ENCODE results near the gene PCDH9. TPM values are rescaled to one million over a fixed set of nuclear protein-coding genes. Genes with fewer than 3 reads are reported as not detected.

PCDH9 gene
- total RNA-seq, 2 donors from 2014 or later, result 0.95 to 1.8 TPM

DNA sequence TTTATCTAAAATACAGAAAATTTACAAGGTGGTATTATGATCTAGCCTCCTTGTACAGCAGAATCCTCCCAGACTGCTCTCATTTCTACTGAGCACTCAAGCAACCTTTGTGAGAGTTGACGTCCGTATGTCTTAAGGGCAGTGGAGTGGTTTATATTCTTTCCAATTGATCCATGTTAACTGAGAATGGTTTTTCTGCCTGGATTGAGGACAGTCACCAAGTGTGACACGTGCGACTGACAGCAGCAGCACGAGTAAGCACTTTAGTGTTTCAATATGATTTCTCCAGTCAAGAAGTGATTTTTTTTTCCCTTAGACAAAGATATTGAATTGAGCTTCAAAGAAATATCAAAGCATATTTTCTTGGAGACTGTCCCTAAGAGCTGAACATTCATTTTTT is 901.7 kb downstream of the PCDH9 start:
- Mint-ChIP-seq H3K4me1 (peaks cover 6% of the 10 kb centered on the region), H3K27ac (no peak overlapping the region), H3K27me3 (ENCODE audit: insufficient read depth) (no peaks in the 10 kb centered on the region), H3K4me3 (no peak overlapping the region), H3K9me3 (no peaks in the 10 kb centered on the region), H3K36me3 (ENCODE audit: low read depth) (no peaks in the 10 kb centered on the region)
- Histone ChIP-seq H3K9ac (ENCODE audit: extremely low read depth, low read length, poor library complexity, severe bottlenecking) (no peak overlapping the region), H3K4me3 (ENCODE audit: low read length) (no peak overlapping the region), H3K27ac (ENCODE audit: low read depth, low read length) (no peak overlapping the region), H3K27me3 (ENCODE audit: control insufficient read depth, insufficient read depth, low read length, poor library complexity, severe bottlenecking) (no peaks in the 10 kb centered on the region), H3K9me3 (ENCODE audit: control insufficient read depth, low read length) (no peaks in the 10 kb centered on the region), H3K4me1 (ENCODE audit: control insufficient read depth, insufficient read depth, low read length) (no peaks in the 10 kb centered on the region), H3K36me3 (ENCODE audit: control insufficient read depth, insufficient read depth, low read length) (no peaks in the 10 kb centered on the region)
- TF ChIP-seq, protein P1, sequence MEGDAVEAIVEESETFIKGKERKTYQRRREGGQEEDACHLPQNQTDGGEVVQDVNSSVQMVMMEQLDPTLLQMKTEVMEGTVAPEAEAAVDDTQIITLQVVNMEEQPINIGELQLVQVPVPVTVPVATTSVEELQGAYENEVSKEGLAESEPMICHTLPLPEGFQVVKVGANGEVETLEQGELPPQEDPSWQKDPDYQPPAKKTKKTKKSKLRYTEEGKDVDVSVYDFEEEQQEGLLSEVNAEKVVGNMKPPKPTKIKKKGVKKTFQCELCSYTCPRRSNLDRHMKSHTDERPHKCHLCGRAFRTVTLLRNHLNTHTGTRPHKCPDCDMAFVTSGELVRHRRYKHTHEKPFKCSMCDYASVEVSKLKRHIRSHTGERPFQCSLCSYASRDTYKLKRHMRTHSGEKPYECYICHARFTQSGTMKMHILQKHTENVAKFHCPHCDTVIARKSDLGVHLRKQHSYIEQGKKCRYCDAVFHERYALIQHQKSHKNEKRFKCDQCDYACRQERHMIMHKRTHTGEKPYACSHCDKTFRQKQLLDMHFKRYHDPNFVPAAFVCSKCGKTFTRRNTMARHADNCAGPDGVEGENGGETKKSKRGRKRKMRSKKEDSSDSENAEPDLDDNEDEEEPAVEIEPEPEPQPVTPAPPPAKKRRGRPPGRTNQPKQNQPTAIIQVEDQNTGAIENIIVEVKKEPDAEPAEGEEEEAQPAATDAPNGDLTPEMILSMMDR (conservative IDR thresholded peaks at IDR 0.05), result no peak
- no peak for DNase-seq
- WGBS, 2 experiments (ENCODE audit: insufficient coverage in 1 of 2, insufficient read length in 1 of 2), result 74 to 77% methylated on average over 5 of the region's 5 CpGs

- no peaks in the 10 kb centered on the region for H3K4me1 Mint-ChIP-seq
Observed at GRCh38 chr13:66323745-66324347, 906.3 kb downstream of the PCDH9 start.

DNA sequence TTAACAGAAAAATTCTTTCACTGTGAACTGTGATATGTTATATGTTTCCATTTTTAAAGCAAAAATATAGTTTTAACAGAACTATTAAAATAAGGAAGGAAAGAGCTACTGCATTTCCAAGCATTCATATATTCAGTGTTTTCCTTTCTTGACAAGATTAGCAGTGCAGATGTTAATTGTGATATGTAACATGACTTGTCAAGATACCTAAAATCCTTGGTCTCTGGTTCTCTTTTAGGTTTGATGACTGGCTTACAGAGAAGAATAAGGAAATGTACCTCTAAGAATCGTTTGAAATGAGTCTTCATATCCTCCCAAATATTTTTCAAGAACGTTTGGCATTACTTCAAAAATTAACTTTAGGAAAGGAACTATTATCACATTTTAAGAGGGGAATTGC is 907.2 kb downstream of the PCDH9 start:
- WGBS, 2 experiments (ENCODE audit: insufficient coverage in 1 of 2, insufficient read length in 1 of 2), result 66% methylated on average over 2 of the region's 2 CpGs; no CpG with 5 or more reads in 1 of the 2 experiments
- DNase-seq, result no peak
- H3K4me1 ChIP-seq (ENCODE audit: control insufficient read depth, insufficient read depth, low read length), result no peaks in the 10 kb centered on the region
- H3K27me3 ChIP-seq (ENCODE audit: control insufficient read depth, insufficient read depth, low read length, poor library complexity, severe bottlenecking), result no peaks in the 10 kb centered on the region
- no peaks in the 10 kb centered on the region for H3K36me3 ChIP-seq (ENCODE audit: control insufficient read depth, insufficient read depth, low read length)
- H3K36me3 Mint-ChIP-seq (ENCODE audit: low read depth), result no peaks in the 10 kb centered on the region
- H3K27ac Mint-ChIP-seq, result no peak overlapping the region
- H3K27me3 Mint-ChIP-seq (ENCODE audit: insufficient read depth), result no peaks in the 10 kb centered on the region
- no peak overlapping the region for H3K4me3 ChIP-seq (ENCODE audit: low read length)
- H3K4me3 Mint-ChIP-seq, result no peak overlapping the region
- no peak overlapping the region for H3K27ac ChIP-seq (ENCODE audit: low read depth, low read length)
- no peak overlapping the region for H3K9ac ChIP-seq (ENCODE audit: extremely low read depth, low read length, poor library complexity, severe bottlenecking)
- no peaks in the 10 kb centered on the region for H3K9me3 Mint-ChIP-seq
- TF ChIP-seq, protein P1 (conservative IDR thresholded peaks at IDR 0.05), result no peak
- no peaks in the 10 kb centered on the region for H3K9me3 ChIP-seq (ENCODE audit: control insufficient read depth, low read length)
- H3K4me1 Mint-ChIP-seq, result no peaks in the 10 kb centered on the region

More at GRCh38 chr13:66323745-66324347, 906.3 kb downstream of the PCDH9 start:
- Mint-ChIP-seq H3K27ac (no peak overlapping the region), H3K9me3 (no peaks in the 10 kb centered on the region), H3K36me3 (ENCODE audit: low read depth) (no peaks in the 10 kb centered on the region), H3K27me3 (ENCODE audit: insufficient read depth) (no peaks in the 10 kb centered on the region), H3K4me3 (no peak overlapping the region)
- H3K36me3 ChIP-seq (ENCODE audit: control insufficient read depth, insufficient read depth, low read length), result no peaks in the 10 kb centered on the region
- DNase-seq, result no peak
- TF ChIP-seq, protein P1 (conservative IDR thresholded peaks at IDR 0.05), result no peak
- WGBS, 2 experiments (ENCODE audit: insufficient coverage in 1 of 2, insufficient read length in 1 of 2), result 83 to 96% methylated on average over 2 of the region's 3 CpGs
- no peak overlapping the region for H3K27ac ChIP-seq (ENCODE audit: low read depth, low read length)
- H3K4me3 ChIP-seq (ENCODE audit: low read length), result no peak overlapping the region
- no peak overlapping the region for H3K9ac ChIP-seq (ENCODE audit: extremely low read depth, low read length, poor library complexity, severe bottlenecking)
- no peaks in the 10 kb centered on the region for H3K4me1 ChIP-seq (ENCODE audit: control insufficient read depth, insufficient read depth, low read length)
- no peaks in the 10 kb centered on the region for H3K27me3 ChIP-seq (ENCODE audit: control insufficient read depth, insufficient read depth, low read length, poor library complexity, severe bottlenecking)
- no peaks in the 10 kb centered on the region for H3K9me3 ChIP-seq (ENCODE audit: control insufficient read depth, low read length)
